B cell (primary cell): ENCODE results near the gene CPPED1.

Experiments
- EZH2 ChIP-seq: IDR thresholded peaks from 2 replicates; pipeline ENCODE4 v1.6.1; 2012; ENCODE audit warnings: borderline replicate concordance, low read depth, mild to moderate bottlenecking, moderate library complexity, low read length; ENCODE audit not compliant: insufficient read depth, poor library complexity, severe bottlenecking
- TF ChIP-seq, protein P1 (sequence below): fragments of 200-600 bp; IDR thresholded peaks from one replicate; pipeline ENCODE4 v1.8.0; 2022; ENCODE audit warnings: antibody characterized with exemption, mild to moderate bottlenecking

DNA sequence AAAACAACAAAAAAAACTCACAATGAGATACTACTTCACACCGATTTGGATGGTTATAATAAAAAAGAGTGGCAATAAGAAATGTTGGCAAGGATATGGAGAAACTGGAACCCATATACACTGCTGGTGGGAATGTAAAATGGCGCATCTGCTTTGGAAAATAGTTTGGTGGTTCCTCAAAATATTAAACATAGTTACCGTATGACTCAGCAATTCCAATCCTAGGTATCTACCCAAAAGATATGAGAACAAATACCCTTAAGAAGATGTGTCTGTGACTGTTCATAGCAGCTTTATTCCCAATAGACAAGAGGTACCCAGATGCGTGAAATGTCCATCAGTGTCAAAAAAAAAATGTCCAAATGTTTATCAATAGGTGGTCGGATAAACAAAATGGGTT is 7.2 kb downstream of the CPPED1 start:
- TF ChIP-seq, protein P1, sequence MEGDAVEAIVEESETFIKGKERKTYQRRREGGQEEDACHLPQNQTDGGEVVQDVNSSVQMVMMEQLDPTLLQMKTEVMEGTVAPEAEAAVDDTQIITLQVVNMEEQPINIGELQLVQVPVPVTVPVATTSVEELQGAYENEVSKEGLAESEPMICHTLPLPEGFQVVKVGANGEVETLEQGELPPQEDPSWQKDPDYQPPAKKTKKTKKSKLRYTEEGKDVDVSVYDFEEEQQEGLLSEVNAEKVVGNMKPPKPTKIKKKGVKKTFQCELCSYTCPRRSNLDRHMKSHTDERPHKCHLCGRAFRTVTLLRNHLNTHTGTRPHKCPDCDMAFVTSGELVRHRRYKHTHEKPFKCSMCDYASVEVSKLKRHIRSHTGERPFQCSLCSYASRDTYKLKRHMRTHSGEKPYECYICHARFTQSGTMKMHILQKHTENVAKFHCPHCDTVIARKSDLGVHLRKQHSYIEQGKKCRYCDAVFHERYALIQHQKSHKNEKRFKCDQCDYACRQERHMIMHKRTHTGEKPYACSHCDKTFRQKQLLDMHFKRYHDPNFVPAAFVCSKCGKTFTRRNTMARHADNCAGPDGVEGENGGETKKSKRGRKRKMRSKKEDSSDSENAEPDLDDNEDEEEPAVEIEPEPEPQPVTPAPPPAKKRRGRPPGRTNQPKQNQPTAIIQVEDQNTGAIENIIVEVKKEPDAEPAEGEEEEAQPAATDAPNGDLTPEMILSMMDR = no peak
- no peak for TF ChIP-seq EZH2
